COR-L47 (cell line): ENCODE measurements around the gene SLC25A29.
"Not testable (repeated sequence)": the region's sequence is repeated elsewhere in the genome, so short reads cannot be mapped to it uniquely, and the experiment has no call there.

Experiments
- DNase-seq: peaks from one replicate; lab custom pipeline; 2025; lab: John Stamatoyannopoulos, UW

The SLC25A29 gene

DNA sequence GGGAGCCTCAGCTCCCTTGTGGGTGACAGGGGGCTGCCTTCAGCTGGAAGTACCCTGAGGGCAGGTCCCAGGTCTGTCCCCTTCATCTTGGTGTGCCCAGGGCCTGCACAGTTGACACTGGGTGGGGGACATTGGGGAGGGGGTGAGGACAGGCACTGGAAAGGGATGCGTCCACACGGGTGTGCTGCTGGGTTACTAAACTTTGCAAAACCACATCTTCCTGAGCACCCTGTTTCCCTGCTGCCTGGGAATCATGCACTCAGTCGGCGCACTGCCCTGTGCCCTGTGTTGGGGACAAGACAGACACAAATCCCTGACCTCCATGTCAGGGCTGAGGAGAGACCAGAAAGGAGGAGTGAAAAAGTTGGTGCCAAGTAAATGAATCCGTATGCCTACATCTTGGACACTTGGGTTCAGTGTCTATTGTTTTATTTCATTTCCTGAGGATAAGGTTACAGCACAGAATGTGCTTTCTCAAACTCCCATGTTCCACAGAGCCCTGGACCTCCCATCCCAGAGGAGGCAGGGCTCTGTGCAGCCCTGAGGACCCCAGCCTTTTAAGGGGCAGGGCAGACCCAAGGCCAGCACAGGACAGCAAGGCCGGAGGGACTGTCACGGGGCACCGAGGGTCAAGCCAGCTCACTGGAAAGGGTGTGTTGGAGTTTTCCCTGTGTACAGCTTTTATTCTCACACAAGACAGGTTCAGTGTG lies 2.9 kb upstream of the SLC25A29 start:
- DNase-seq, result no peak

DNA sequence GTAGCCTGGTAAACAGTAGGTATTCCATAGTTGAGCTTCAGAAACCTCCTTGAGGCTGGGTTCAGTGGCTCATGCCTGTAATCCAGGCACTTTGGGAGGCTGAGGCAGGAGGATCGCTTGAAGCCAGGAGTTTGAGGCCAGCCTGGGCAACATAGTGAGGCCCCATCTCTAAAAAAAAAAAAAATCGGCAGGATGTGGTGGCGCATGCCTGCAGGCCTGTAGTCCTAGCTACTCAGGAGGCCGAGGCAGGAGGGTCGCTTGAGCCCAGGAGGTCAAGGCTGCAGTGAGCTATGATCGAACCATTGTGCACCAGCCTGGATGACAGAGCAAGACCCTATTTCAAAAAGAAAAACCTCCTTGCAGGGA lies 2.2 kb upstream of the SLC25A29 start:
- DNase-seq, result not testable (repeated sequence)

DNA sequence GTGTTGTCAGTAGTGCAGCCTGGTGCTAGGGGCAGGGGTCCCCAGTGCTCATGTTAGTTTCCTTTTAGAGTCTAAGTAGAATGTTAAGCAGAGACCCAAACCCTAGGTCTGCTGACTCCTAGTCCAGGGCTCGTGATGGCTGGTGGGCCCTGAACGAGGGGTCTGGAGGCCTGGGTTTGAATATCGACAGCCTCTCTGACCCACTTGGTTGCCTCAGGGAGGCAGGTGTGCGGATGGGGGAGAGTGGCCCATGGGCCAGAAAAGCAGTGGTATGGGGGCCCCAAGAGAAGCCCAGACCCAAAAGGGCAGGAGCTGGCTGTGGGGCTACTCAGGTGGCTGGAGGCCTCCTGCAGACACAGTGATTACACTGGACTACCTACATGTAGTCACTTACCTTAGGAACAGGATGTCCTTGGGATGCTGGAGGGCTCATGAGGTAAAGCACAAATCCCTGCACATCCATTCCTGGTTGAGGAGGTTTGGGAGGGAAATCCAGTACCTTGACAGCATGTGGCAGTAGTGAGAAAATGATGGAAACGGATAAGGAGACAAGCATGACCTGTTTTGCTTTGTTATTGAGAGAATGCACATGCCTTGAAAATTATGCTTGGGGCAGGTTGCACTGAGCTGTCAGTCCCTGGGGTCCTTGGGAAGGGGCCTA lies 1.7 kb upstream of the SLC25A29 start:
- no peak for DNase-seq

DNA sequence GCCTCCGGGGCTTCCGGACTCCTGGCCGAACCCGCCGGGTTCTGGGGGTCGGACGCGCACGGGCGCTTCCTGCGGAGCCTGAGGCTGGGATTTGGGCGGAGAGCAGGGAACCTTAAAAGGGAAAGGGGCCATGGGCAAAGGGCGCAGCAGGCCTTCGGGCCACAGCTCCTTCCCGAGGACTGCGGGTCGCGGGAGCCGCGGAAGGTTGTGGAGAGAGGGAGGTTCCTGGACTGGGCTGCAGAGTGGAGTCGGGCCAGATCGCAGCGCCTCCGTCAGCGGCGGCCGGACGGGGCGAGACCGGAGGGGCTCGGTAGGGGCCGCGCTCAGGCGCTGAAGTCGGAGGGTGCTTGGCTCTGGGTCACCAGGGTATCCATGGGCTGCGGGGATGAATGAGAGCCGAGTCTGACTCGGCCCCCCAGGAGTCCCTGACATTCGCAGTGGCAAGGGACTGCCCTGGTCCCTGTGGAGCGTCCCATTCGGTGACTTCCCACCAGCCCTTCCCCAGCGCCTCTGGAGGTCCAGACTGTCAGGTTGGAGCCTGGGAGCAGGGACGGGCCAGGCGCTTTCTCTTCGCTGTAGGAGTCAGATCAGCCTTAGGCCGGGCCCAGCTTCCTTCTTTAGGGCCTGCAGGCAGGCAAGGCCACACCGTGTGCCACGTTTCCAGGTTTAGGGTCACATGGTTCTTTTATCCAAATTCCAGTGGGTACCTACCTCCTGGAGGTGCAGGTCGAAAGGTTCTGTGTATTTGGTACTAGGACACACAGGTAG lies 938 bp upstream of the SLC25A29 start:
- DNase-seq, result no peak

DNA sequence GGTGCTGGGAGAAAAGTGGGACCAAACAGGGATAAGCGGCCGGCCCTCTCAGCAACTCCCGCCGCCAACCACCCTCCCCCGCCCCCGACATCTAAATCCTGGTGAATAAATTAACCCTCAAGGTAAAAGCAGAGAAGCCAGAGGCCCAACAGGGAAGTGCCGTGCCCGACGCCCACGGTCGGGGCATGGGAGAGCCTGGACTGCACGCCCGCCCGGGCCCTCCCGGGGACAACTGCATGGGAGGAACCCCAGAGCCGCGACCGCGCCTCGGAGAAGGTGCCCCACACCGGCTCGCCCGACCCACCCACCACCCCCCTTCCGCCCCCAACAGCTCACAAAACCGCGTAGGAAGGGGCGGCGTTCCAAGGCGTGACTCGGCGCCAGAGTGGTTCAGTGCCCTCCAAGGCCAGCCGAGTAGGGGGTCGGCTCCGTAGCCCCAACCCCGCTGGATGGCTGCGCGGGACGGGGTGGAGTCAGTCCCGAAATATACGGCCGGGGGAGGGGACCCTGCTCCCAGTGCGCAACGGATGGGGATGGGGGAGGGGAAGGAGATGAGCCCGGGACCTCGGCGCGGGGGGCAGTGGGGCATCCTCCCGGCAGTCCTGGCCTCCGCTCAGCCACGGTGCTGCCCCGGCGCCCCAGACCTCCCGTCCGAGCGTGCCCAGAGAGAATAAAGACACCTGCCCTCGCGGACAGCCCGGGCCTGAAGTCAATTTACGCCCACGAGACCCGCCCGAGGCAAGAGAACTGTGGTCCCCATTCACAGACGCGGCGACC lies 732 bp downstream of the SLC25A29 start:
- peak; percentile 29 for DNase-seq

DNA sequence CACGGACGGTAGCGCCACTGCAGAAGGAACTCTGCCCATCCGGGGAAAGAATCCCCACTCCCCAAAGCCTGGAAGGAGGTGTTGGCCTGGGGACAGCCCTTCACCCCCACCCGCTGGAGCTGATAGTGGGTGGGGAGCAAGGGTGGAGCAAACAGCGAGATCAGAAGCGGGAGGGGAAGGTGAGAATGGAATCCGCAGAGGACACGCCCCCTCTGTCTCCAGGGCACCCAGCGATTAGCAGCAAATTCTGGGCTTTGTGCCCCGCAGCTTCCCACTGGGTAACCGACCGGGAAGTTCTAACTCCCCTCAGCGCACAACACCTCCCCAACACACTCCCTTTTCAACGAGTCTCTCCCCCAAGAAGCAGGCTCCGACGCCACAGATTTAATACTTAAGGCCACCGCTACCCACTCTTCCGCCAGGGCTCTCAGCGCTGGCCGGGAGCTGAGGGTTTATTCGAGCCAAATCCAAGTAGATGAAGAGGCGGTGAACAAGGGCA lies 1.4 kb downstream of the SLC25A29 start:
- DNase-seq, result peak; percentile 90

DNA sequence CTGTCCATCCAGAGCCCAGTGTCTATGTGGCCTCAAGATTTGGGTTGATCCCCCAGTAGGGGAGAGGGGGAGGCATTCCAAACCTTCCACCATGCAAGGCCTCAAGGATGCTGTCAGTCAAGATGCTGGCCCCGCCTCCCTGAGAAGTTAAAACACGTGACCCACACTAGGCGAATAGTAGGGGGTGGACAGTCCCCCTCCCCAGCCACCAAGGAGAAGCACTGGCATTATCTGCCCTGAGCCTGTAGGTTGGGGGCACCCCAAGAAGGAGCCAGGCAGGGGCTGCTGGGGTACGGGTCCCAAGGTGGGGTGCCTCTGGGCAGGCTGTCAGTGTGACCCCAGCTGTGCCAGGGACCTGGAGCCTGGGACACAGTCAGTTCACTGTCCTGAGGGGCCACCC lies 2.3 kb downstream of the SLC25A29 start:
- DNase-seq, result no peak

DNA sequence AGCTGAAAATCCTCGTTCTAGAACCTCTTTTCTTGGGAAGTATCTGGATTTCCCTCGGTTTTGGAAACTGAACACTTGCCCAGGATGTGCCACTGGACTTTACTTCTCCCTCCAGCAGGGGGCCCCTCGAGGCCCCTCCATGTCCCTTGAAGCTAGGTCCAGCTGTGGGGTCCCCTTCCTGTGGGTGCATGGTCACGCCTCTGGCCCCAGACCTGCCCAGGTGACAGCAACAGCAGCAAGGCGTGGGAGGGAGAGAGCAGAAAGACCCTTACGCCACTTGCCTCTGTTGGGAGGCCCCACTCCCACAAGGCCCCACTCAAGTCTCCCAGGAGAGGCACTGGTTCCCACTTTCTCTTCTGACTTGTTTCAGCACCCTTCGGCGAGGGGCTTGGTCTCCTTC lies 3.1 kb downstream of the SLC25A29 start:
- no peak for DNase-seq

DNA sequence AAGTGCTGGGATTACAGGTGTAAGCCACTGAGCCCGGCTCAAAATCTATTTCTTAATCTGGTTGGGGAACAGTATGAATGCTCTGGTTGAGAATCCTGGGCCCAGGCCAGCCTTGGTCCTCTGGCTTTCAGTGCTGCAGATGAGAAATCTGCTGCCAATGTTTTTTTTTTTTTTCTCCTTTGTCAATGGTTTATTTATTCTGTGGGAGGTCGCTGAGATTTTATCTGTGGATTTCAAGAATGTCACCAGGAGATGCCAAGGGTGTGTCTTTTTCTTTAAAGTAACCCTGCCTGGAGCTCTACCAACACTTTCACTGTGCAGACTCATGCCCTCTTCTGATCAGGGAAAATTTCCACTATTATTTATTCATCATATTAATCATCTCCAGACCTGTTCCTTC lies 3.6 kb downstream of the SLC25A29 start:
- DNase-seq, result no peak

DNA sequence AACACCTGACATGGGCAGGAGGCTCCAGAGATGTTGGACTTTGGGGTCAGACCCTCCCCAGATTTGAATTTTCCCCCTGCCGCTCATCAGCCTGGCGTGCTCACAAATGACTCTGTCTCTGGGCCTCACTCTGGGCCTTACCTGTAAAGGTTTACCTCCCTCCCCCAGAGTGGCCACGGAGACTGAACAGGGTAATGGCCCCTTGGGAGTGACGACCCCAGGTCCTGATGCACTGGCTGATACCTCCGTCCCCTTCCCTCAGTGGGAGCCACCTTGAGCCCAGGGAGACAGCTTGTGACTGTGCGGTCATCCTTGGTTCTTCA lies 7.0 kb downstream of the SLC25A29 start:
- no peak for DNase-seq

DNA sequence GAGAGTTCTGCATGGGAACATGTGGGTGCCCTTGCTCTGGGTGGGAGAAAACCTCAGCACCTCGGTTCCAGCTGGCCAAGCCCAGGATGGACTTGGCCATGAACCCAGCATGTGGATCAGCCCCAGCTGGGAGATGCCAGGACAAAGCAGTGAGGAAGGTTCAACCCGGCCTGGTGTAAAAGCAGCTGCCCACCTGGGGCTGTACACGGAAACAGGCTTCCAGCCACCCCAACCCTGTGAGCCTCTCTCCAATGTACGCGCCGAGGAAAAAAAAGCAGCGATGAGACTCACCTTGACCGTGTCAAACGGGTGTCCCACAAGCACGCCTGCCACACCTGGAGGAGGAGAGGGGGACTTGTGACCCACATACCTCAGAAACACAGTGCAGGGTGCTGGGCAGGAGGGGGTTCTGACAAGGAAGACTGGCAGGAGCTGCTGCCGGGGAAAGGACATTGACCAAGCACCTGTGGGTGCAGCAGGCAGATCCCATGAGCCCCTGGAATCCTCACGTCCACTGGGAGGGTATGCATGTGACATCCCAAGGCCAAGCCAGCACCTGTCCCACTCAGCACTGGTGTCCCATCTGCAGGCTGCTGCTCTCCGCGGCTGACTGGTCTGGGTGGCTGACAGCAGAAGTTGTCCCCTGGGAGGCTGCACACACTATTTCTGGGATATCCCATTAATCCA lies 7.5 kb downstream of the SLC25A29 start:
- DNase-seq, result no peak

DNA sequence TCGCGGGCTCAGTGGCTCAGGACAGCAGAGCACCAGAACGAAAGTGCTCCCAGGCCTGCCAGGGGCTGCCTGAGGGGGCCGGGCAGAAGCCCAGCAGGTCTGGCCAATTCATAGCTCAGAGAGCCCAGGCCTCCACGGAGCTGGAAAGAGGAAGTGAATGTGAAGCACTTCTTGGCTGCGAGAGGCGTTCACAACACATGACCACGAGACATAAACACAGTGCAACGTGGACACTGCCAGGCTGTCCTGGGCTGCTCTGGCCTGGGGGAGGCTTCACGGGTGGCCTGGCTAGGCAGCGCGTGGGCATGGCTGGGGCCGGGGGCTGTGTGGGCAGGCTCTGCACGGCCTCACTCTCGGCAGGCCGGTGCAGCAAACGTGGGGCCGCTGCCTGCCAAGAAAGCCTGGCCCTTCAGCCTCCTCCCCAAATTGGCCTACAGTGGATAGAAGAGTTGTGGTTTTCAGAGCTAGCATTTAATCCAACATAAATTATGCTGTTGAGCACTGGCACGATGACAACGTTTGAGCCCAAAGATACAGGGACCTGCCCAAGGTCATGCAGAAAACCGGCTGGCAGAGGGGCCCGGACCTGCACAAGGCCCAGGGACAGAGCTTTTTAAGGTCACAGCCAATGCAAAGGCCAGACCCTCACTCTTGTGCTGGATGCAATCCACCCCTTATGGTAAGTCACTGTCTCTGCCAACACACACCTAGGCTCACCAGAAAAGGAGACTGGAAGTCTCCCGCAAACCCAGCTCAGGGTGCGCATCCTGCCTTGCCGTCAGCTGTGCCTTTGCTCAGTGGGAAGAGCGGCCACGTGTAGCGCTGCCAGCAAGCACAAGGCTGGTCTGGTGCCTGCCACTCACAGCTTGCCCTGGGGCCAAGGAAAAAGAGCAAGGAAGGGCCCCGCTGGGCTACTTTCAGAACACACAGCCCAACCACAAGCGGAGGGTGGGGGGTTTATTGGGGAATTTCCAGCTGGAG lies 8.6 kb downstream of the SLC25A29 start:
- DNase-seq, result no peak

DNA sequence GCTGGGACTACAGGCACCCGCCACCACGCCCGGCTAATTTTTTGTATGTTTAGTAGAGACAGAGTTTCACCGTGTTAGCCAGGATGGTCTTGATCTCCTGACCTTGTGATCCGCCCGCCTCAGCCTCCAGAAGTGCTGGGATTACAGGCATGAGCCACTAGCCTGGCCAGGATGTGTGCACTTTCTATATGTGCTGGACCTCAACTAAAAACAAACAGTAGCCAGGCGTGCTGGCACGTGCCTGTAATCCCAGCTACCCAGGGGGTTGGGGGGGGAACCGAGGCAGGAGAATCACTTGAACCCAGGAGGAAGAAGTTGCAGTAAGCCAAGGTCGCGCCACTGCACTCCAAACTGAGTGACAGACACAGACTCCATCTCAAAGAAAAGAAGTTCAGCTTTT lies 9.5 kb downstream of the SLC25A29 start:
- not testable (repeated sequence) for DNase-seq

DNA sequence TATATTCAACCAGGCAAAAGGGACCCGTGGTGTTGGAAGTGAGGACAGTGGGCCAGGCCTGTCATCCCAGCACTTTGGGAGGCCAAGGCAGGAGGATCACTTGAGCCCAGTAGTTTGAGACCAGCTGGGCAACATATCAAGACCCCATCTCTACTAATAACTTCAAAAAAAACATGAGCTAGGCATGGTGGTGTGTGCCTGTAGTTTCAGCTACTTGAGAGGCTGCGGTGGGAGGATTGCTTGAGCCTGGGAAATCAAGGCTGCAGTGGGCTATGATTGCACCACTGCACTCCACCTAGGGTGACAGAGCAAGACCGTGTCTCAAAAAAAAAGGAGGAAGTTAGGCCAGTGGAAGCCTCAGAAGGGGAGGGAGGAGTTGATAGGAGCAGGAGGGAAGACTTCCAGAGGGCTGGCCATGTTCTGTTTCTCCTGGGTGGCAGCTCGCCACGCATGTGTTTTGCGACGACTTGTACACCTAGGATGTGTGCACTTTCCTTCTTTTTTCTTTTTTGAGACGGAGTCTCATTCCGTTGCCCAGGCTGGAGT lies 10.1 kb downstream of the SLC25A29 start:
- DNase-seq, result no peak

DNA sequence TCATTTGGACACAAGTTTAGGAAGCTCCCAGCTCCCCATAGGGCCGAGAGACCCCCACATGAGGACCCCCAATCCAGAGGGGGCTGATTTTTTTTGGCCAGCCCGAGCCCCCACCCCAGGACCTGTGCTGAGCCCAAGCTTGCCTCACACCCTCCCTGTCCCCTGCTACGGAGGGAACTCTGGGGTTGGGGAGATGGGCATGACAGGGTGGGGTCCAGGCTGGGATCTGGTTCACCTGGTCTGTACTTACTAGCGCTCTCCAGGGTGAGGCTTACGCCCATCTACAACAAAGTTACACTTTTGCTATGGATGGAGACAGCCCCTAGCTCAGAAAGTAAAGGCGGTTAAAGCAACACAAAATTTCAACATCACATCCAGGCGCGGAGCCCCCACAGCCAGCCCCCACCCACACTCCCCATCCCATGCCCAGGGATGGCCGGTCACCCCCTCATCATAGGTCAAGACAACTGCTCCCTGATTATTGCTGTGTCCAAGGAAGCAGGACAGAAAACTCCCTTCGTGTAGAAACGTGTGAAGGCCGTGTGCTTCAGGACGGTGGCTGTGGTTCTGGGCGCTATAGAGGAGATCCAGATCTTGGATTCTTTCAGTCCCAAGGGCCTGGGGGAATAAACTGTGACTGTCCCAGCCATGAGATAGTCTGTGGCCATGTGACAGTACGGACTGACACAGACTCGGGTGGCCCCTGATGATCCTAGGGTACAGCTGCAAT lies 10.7 kb downstream of the SLC25A29 start:
- no peak for DNase-seq

DNA sequence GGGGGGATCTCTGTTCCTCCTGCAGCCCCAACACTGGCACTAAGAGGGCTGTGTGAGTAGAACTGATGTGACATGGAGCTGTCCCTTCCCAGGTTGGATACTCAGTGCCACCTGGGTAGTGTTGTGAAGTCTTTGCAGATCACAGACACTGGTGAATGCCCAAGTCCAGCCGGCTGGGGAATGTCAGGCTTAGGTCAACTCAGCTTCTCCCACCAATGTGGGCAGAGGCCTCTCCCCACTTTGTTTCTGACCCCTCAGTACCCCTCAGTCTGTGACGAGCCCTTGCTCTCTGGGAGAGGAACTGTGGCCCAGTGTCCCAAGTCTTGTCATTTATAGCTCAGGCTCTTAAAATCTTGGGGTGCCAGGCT lies 11.3 kb downstream of the SLC25A29 start:
- DNase-seq, result no peak

DNA sequence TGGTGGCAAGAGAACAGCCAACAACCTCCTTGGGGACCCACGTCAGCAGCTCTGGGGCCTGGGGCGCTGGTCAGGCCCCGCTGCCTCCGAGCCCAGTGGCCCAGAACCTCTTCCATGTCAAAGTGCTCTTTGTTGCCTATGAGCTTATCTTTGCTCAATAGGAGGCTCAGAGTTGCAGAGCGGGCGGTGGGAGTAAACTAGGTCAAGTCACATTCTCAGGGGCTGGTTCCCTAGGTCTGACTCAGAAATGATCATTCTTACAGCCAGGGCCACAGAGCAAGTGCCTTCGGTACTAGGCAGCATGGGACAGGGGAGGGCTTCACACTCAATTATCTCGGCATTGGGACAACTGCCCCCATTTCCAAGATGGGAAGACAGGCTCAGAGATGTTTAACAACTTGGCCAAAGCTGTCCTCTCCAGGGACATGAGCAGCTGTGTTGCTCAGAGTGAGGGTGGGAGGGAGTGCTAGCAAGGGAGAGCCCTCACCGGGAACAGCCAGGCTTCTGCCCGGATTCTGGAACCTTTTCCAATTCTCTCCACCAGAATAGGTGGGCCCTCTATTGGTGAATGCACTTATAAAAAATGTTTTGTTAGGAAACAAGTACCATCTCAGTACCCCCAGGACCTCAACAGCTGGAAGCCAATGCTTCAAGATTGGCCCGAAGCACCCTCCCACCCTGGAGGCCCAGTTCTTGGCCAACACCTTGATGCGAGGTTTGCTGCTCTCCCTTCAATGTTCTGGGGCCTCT lies 11.9 kb downstream of the SLC25A29 start:
- DNase-seq, result no peak

DNA sequence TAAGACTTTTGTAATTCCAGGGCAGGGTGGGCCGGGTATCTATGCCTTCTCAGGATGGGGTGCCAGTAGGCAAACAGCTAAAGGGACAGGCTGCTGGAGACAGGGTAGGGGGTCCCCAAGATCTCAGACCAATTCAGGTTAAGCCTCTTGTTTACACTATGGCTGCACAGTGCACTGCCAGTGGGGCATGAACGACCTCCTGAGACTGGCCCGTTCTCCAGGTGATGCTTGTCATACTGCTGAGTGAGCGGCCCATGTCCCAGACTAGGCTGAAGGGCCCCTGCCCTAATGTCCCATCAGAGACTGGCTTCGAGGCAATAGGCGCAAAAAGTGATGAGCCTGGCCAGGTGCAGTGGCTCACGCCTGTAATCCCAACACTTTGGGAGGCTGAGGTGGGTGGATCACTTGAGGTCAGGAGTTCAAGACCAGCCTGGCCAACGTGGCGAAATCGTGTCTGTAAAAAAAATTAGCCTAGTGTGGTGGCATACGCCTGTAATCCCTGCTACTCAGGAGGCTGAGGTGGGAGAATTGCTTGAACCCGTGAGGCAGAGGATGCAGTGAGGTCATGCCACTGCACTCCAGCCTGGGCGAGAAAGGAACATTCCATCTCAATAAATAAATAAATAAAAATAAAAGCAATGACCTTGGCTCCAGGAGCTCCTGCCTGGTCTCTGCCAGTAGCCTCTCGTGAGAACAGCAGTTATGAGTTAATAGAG lies 12.6 kb downstream of the SLC25A29 start:
- no peak for DNase-seq
